Mucosa of rectum (tissue), 2 donors: Measurements from ENCODE around the gene CD86.

Experiments used
- H3K27ac ChIP-seq, 2 donors: one replicate each; pipeline ENCODE4 v1.7.0; 2013; ENCODE audit warnings: inconsistent platforms in 2 of 2, low read depth in 2 of 2, low read length in 2 of 2
- H3K27me3 ChIP-seq, 2 donors: one replicate each; pipeline ENCODE4 v1.7.0; 2013; ENCODE audit warnings: low read length in 2 of 2; ENCODE audit not compliant: control insufficient read depth in 2 of 2, insufficient read depth in 2 of 2
- H3K36me3 ChIP-seq, 2 donors: one replicate each; pipeline ENCODE4 v1.7.0; 2013; ENCODE audit warnings: low read length in 2 of 2; ENCODE audit not compliant: control insufficient read depth in 2 of 2, insufficient read depth in 2 of 2
- H3K4me1 ChIP-seq, 2 donors: one replicate each; pipeline ENCODE4 v1.7.0; 2013; ENCODE audit warnings: low read length in 2 of 2, mild to moderate bottlenecking in 1 of 2; ENCODE audit not compliant: control insufficient read depth in 2 of 2, insufficient read depth in 2 of 2
- H3K4me3 ChIP-seq, 2 donors: one replicate each; pipeline ENCODE4 v1.7.0; 2013; ENCODE audit warnings: low read length in 2 of 2
- H3K9ac ChIP-seq, 2 donors: one replicate each; pipeline ENCODE4 v1.7.0; 2013; ENCODE audit warnings: low read length in 2 of 2, low read depth in 1 of 2, mild to moderate bottlenecking in 1 of 2
- H3K9me3 ChIP-seq, 2 donors: one replicate each; pipeline ENCODE4 v1.7.0; 2013; ENCODE audit warnings: low read length in 2 of 2; ENCODE audit not compliant: control insufficient read depth in 2 of 2
- donor health status: healthy.
- donor health status: Normal muscosa, but diverticular disease.

Gene CD86

DNA sequence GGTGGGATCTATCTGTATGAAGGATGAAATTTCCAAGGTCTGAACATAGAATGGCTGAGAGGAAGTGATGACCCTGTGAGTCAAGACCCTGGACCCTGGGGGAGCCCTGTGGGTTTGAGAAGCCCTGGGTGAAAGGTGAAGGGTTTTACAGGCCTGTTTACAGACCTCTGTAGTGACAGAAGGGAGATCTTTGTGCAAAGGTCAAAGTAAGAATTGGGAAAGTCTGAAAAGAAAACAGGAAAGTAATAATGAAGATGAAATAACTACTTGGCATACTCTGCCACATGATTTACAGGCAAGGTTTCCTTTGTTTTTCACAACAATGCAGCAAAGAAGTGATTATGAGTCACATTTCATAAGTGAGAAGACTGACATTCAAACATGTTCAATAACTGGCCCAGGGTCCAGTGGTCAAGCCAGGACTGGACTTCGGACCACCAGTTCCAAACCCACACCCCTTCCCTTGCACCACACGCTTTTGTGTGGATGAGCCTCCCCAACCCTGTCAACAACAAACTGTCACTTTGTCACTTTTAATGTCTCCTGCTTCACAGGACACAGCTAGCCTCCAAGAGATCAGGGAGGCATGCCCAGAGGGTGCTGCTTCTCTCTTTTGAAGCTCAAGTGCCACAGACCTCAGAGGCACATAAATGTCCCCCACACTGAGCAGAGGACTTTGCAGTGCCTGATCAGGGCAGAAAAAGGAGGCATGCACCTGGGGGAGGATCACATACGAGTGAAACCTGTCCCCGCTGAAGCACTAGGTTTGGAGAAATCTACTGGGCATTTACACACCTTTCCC, 21.5 kb downstream of the CD86 start:
- Histone ChIP-seq H3K36me3 (no peaks in the 10 kb centered on the region), H3K4me1 (no peaks in the 10 kb centered on the region), H3K27ac (peak overlapping the region in 1 of 2 donors; percentile 24), H3K9me3 (no peaks in the 10 kb centered on the region), H3K4me3 (peak overlapping the region in 1 of 2 donors; percentile 59), H3K27me3 (no peaks in the 10 kb centered on the region), H3K9ac (no peak overlapping the region)

DNA sequence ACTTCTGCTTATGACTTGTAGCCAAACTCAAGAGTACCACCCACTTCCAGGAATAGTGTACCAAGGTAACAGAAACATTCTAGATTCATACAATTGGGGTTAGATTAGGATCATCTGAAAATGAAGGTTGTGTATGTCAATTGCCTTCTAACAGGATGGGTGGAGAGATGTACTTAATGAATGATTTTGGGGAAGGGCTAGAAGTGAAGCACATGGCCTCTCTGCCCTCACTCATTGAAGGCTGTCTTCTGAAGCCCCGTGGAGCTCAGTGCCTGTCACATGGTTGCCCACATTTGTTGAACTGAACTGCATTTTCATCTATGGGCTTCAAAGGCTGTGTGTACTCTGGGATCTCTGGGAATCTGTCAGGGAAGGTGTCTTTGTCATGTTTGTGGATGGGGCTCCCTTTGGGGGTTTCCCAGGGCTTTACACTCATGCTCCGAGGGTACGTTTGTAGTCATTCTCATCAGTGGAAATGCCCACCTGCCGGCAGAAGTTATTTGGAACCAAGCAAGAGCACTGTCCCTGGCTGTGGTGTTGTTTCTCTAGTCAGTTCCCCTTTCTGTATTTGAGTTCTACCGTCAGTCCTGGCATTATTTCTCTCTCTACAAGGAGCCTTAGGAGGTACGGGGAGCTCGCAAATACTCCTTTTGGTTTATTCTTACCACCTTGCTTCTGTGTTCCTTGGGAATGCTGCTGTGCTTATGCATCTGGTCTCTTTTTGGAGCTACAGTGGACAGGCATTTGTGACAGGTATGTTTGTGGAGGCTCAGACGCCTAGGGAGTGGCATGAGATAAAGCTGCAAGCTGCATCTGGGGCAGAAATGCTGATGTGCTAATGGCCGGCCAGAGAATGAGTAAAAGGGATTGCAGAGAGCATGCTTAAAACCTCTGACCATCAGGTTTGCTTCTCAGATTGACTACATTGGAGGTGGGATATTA, 22.4 kb downstream of the CD86 start:
- Histone ChIP-seq H3K27ac (peak overlapping the region in 1 of 2 donors; percentile 24), H3K9ac (no peak overlapping the region), H3K4me1 (no peaks in the 10 kb centered on the region), H3K27me3 (no peaks in the 10 kb centered on the region), H3K36me3 (no peaks in the 10 kb centered on the region), H3K9me3 (no peaks in the 10 kb centered on the region), H3K4me3 (peak overlapping the region in 1 of 2 donors; percentile 59)

DNA sequence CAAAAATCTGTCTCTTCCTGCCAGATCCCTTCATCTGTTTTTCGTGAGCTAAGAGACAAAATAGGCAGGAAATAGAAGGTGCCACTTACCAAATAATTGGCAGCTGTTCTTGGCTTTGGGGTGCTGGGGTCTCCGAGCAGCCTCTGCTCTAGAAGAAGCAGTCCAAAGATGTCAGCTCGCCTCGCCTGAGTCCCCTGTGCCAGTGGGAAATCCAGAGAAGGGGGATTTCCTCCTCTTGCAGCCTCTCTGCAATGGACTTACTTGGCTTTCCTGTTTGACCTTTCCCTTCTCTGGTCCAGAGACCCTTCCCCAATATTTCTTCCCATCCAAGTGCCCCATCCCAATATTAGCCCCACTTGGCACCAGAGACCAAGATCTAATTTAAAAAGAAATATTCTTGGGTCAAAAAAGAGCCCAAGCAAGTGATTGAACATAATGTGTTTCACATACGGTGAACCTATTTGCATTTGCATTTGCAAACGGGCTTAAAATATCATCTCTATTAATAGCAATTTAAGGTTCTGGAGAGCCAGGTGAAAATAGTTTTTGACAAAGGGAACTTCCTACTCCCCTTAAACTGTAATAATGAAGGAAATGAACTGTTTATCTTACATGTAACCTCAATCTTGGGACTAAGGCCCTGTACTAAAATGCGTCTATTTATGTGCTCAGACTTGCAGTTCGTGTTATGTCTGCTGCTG, 23.2 kb downstream of the CD86 start:
- peak overlapping the region in 1 of 2 donors; percentile 59 for H3K4me3 ChIP-seq
- peak overlapping the region in 1 of 2 donors; percentile 19 for H3K9ac ChIP-seq
- H3K4me1 ChIP-seq, result no peaks in the 10 kb centered on the region
- no peaks in the 10 kb centered on the region for H3K9me3 ChIP-seq
- H3K36me3 ChIP-seq, result no peaks in the 10 kb centered on the region
- no peaks in the 10 kb centered on the region for H3K27me3 ChIP-seq
- H3K27ac ChIP-seq, result peak overlapping the region in 1 of 2 donors; percentile 24

- H3K9ac ChIP-seq, result no peak overlapping the region
- no peaks in the 10 kb centered on the region for H3K36me3 ChIP-seq
Observed at GRCh38 chr3:122079524-122080206, 24.5 kb downstream of the CD86 start.

GRCh38 chr3:122080207-122080587, 25.0 kb downstream of the CD86 start:
- H3K27ac ChIP-seq, result no peak overlapping the region
- no peaks in the 10 kb centered on the region for H3K36me3 ChIP-seq
- H3K9me3 ChIP-seq, result no peaks in the 10 kb centered on the region
- H3K4me1 ChIP-seq, result no peaks in the 10 kb centered on the region
- no peak overlapping the region for H3K9ac ChIP-seq
- H3K27me3 ChIP-seq, result no peaks in the 10 kb centered on the region
- H3K4me3 ChIP-seq, result no peak overlapping the region

More at GRCh38 chr3:122079524-122080206, 24.5 kb downstream of the CD86 start:
- H3K9me3 ChIP-seq, result no peaks in the 10 kb centered on the region
- no peak overlapping the region for H3K27ac ChIP-seq
- no peaks in the 10 kb centered on the region for H3K27me3 ChIP-seq
- H3K4me1 ChIP-seq, result no peaks in the 10 kb centered on the region
- no peak overlapping the region for H3K4me3 ChIP-seq

DNA sequence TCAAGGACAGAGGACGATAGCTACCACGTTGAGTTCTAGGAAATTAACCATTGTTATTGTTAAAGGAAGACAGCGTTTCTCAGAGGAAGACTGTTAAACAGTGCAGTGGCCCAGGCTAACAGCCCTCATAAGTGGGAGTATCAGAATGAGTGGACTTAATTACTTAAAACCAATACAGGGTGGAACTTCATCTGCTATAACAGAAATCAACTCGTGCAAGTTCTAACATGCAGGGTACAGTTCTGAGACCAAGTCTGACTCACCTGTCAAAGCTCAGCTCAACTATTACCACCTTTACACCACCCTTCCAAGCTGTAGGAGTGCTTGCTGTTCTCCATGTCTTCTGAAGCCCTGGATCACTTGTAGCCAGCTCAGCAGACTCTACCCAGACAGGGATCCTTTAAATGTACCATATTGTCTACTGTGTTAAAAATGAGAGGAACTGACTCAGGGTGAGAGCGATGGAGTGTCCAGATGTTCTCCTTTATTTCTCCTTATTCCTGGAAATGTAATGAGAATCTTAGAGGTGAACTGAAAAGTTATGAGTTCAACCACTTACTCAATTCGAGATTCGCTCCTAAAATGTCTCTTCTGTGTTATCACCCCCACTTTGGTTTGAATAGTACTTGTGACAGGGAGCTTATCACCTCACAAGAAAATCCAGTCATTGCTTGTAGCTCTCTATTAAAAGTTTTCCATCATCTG, 26.5 kb downstream of the CD86 start:
- no peaks in the 10 kb centered on the region for H3K4me1 ChIP-seq
- H3K27me3 ChIP-seq, result no peaks in the 10 kb centered on the region
- H3K9ac ChIP-seq, result no peak overlapping the region
- no peaks in the 10 kb centered on the region for H3K9me3 ChIP-seq
- H3K4me3 ChIP-seq, result no peak overlapping the region
- H3K27ac ChIP-seq, result no peak overlapping the region
- H3K36me3 ChIP-seq, result no peaks in the 10 kb centered on the region

GRCh38 chr3:122082357-122082756, 27.2 kb downstream of the CD86 start:
- Histone ChIP-seq H3K27me3 (no peaks in the 10 kb centered on the region), H3K36me3 (no peaks in the 10 kb centered on the region), H3K4me1 (no peaks in the 10 kb centered on the region), H3K27ac (no peak overlapping the region), H3K9ac (no peak overlapping the region), H3K4me3 (no peak overlapping the region), H3K9me3 (no peaks in the 10 kb centered on the region)

DNA sequence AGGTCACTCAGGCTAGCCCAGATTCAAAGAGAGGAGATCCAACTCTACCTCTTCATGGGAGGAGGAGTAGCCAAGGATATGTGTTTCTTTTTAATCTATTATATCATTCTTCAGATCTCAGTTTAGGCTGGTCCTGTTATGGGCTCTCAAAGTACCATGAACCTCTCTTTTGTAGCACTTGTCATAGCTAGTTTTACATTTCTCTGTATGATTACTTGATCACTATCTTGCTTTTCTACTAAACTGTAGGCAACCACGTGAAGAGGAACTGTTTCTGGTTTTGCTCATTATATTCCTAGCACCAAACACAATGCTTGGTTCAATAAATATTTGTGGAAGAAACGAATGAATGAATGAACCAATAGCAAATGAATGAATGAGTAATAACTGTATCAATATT, 29.6 kb downstream of the CD86 start:
- H3K9ac ChIP-seq, result no peak overlapping the region

DNA sequence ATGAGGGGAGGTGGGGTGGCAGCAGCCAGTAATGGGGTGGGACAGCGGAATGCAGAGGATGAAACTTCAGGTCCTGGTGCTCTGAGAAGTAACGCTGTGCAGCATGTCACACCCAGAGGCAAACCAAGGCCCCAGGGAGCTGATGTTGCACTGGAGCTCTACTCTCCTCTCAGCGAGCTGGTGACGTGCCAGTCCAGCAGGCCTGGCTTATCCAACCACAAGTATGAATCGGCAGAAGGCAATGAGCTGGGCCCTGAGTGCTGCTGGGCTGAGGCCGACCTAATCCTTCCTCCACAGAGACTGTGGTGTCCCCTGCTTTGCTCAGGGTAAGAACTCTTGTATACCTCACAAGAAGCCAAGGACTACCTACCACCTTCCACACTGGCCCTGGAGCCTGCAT, 30.5 kb downstream of the CD86 start:
- H3K9me3 ChIP-seq, result no peaks in the 10 kb centered on the region
- no peaks in the 10 kb centered on the region for H3K36me3 ChIP-seq
- no peak overlapping the region for H3K9ac ChIP-seq
- no peak overlapping the region for H3K4me3 ChIP-seq
- no peaks in the 10 kb centered on the region for H3K27me3 ChIP-seq
- H3K4me1 ChIP-seq, result no peaks in the 10 kb centered on the region
- H3K27ac ChIP-seq, result no peak overlapping the region

More for the DNA sequence above, 29.6 kb downstream of the CD86 start:
- Histone ChIP-seq H3K9me3 (no peaks in the 10 kb centered on the region), H3K27me3 (no peaks in the 10 kb centered on the region), H3K36me3 (no peaks in the 10 kb centered on the region), H3K4me3 (no peak overlapping the region), H3K27ac (no peak overlapping the region), H3K4me1 (no peaks in the 10 kb centered on the region)
